HepG2 (cell line): ENCODE data around the gene TRPT1.

ENCODE experiments used
- FOXJ3 ChIP-seq: sonication (generic); formaldehyde crosslinking; IDR thresholded peaks from 2 replicates; pipeline ENCODE4 v1.4.0; 2020; ENCODE audit warnings: missing genetic modification reagents, mild to moderate bottlenecking, borderline replicate concordance
- POLR2A ChIP-seq, 2 experiments: IDR thresholded peaks; 2 replicates each; pipeline ENCODE4 v1.6.1; 2011; ENCODE audit warnings: low read depth in 2 of 2, low read length in 2 of 2, mild to moderate bottlenecking in 1 of 2, moderate library complexity in 1 of 2; ENCODE audit not compliant: insufficient read depth in 1 of 2
- ZNF350 ChIP-seq: sonication (generic); formaldehyde crosslinking; IDR thresholded peaks from 2 replicates; pipeline ENCODE4 v1.4.0; 2020; ENCODE audit warnings: mild to moderate bottlenecking, low read depth, missing genetic modification reagents, borderline replicate concordance
- TF ChIP-seq, protein P1 (sequence below): sonication (generic); formaldehyde crosslinking; IDR thresholded peaks from 2 replicates; pipeline ENCODE4 v1.5.0; 2020; ENCODE audit warnings: missing genetic modification reagents

DNA sequence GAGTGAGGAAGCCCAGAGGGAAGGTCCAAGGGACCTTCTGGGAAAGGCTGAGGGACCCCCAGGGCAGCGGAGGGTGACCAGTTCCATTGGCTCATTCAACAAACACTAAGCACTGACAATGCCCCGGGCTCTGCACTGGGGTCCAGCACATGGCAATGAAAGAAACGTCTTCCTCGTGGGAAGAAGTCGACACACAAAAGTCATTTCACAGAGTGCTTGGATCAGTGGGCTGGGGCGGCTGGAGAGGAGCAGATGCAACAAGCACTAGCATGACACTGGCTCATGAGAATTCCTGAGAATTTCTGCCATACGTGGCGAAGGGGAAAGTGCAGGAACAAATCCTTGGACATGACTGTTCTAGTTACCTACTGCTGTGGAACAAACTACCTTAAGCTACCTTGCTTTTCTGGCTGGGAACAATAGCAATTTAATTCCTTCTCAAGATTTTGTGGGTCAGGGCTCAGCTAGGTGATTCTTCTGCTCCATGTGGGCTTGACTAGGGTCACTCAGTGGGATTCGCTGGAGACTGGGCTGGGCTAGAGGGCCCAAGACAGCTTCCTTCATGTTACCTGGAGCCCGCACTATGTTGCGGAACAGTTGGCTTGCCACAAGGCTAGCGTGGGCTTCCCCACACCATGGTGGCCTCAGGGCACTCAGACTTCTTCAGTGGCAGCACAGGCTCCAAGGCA, 46.9 kb downstream of the TRPT1 start:
- no peak for TF ChIP-seq ZNF350 (CRISPR knock-in tag)
- TF ChIP-seq POLR2A (IDR thresholded peaks at IDR 0.05; ENCODE audit: insufficient read depth in 1 of 2, low read depth in 2 of 2, low read length in 2 of 2) = no peak
- TF ChIP-seq, protein P1, sequence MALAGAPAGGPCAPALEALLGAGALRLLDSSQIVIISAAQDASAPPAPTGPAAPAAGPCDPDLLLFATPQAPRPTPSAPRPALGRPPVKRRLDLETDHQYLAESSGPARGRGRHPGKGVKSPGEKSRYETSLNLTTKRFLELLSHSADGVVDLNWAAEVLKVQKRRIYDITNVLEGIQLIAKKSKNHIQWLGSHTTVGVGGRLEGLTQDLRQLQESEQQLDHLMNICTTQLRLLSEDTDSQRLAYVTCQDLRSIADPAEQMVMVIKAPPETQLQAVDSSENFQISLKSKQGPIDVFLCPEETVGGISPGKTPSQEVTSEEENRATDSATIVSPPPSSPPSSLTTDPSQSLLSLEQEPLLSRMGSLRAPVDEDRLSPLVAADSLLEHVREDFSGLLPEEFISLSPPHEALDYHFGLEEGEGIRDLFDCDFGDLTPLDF = no peak
- no peak for TF ChIP-seq FOXJ3 (CRISPR knock-in tag)
